Measurements from ENCODE around the gene AHSG. TPM values are rescaled to one million over a fixed set of nuclear protein-coding genes. Genes with fewer than 3 reads are reported as not detected.
A peak's percentile ranks its signal among the peaks of the same experiment; 100 is the strongest.
"Not testable (repeated sequence)": the region's sequence is repeated elsewhere in the genome, so short reads cannot be mapped to it uniquely, and the experiment has no call there.

AHSG gene, protein sequence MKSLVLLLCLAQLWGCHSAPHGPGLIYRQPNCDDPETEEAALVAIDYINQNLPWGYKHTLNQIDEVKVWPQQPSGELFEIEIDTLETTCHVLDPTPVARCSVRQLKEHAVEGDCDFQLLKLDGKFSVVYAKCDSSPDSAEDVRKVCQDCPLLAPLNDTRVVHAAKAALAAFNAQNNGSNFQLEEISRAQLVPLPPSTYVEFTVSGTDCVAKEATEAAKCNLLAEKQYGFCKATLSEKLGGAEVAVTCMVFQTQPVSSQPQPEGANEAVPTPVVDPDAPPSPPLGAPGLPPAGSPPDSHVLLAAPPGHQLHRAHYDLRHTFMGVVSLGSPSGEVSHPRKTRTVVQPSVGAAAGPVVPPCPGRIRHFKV
- total RNA-seq (2014; rRNA removed; shearing (Covaris generic)): not detected in 2 replicates

DNA sequence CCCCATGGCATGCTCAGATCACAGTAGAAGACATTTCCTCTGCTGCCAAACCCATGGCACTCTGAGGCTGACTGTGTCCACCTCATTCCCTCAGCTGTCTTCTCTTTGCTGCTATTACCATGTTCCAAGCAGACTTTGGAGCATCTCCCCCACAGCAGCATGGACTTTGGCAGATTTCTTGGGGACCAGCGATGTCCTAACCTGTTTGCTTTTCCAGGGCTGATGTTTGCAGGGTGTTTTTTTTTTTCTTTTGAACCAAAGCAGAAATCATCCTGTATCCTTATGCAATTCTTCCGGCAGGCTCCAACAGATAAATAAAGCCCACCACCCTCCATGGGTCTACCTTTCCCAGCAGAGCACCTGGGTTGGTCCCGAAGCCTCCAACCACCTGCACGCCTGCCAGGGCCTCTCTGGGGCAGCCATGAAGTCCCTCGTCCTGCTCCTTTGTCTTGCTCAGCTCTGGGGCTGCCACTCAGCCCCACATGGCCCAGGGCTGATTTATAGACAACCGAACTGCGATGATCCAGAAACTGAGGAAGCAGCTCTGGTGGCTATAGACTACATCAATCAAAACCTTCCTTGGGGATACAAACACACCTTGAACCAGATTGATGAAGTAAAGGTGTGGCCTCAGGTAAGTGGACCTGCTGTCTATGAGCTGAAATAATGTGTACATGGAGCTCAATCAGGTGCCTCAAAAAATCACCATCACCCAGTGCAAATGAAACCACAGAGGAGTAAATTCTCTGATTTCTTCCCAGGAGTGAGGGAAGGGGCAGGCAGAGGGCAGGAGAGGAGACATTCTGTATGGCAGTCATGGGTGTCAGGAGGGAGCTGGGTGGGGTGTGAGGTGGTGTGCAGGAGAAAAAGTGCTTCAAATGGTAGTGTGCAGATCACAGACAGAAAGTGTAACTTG lies at the start of gene AHSG:
Gene AHSG, plus strand, starts transcription at position 340 of the 916 bp plus-strand sequence. Its CDS starts 82 bp downstream, at position 422.
- DNase-seq: no peak
- no peak within 1 kb of the TSS for H3K4me3 ChIP-seq (ENCODE audit: insufficient read depth, low read depth, low read length)
- no peaks in the 10 kb centered on the region for H3K36me3 ChIP-seq (replicated peaks; ENCODE audit: control insufficient read depth, insufficient read depth, low read length)
- H3K27me3 ChIP-seq (ENCODE audit: control insufficient read depth, insufficient read depth, low read length): peaks cover 5% of the 10 kb centered on the region

DNA sequence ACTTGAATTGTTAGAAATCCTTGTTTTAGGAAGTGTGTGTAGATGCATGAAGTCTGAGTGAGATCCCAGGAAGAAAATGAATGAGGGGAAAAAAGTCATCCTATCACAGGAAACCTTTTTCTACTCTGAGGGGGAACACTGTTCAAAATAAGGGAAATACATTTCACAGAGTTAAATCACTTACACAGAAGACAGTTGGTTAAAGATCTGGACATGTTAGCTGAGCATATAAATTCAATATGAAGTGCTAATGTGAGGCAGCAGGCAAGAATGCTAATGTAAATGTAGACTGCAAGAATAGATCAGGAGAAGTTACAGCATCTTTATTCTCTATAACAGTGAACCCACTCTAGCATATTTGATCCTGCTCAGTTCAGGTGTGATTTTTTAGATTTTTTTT lies 48.3 kb upstream of the AHSG start:
- H3K27me3 ChIP-seq (ENCODE audit: control insufficient read depth, insufficient read depth, low read length): no peaks in the 10 kb centered on the region

DNA sequence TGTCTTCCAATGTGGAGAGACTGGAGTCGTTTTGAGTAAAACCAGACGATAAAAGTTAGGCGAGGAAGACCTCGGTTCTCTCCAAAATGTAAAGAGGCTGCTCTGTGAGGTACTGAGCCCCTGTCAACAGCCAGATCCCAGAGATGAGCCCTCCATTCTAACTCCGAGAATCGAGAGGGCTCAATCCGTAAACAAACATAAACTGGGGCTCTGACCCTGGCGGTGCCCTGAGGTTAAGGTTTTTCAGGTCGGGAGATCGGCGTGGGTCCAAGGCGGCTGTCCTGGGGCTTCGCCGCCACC lies 46.1 kb upstream of the AHSG start:
- Histone ChIP-seq H3K36me3 (replicated peaks; ENCODE audit: control insufficient read depth, insufficient read depth, low read length) (no peaks in the 10 kb centered on the region), H3K4me3 (ENCODE audit: insufficient read depth, low read depth, low read length) (peak overlapping the region; percentile 93), H3K27me3 (ENCODE audit: control insufficient read depth, insufficient read depth, low read length) (no peaks in the 10 kb centered on the region)
- DNase-seq: peak; percentile 54

More for the DNA sequence above, 48.3 kb upstream of the AHSG start:
- Histone ChIP-seq H3K36me3 (replicated peaks; ENCODE audit: control insufficient read depth, insufficient read depth, low read length) (no peaks in the 10 kb centered on the region), H3K4me3 (ENCODE audit: insufficient read depth, low read depth, low read length) (no peak overlapping the region)
- DNase-seq: no peak

DNA sequence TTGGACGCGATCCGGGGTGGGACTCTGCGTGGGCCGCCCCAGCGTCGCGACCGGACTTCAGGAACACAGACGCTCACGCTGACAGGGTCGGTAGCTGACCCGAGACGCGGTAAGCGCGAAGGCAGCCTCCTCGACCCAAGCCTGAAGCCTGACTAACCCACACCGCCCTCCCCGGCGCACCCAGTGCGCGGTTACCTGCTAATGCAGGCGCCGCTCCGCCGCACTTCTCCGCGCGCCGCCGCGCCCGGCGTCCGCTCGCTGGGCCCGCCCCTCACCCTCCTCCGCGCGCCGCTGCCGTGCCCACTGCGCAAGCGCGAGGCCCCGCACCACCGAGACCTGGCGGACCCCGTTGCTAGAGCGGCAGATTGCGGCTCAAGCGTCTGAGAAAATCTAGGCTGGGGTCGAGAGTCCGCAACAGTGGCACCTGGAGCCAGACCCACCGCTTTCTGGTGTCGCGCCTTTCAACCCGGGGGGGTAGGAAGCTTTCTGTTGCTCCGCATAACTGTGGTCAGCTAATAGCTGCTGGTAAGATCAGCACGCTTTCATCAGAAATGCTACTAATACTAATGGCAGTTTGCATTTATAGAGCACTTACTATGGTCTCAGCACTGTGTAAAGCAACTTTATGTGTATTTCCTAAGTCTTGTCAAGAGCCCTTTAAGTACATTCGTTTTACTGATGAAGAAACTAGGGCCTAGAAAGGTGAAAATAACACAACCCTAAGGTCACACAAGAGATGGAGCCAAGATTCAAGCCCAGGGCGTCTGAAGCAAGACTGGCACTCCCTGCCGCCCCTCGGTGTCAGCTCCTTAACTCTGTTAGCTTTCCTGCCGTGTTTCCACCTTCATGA lies 45.6 kb upstream of the AHSG start, which contains the start of gene TBCCD1:
Gene TBCCD1, minus strand, starts transcription at position 268 of the 850 bp plus-strand sequence. CDS start 3,010 bp downstream, outside the sequence.
- DNase-seq: peak; percentile 95
- H3K36me3 ChIP-seq (replicated peaks; ENCODE audit: control insufficient read depth, insufficient read depth, low read length): no peaks in the 10 kb centered on the region
- H3K27me3 ChIP-seq (ENCODE audit: control insufficient read depth, insufficient read depth, low read length): no peaks in the 10 kb centered on the region
- H3K4me3 ChIP-seq (ENCODE audit: insufficient read depth, low read depth, low read length): peak within 1 kb of the TSS; percentile 93

DNA sequence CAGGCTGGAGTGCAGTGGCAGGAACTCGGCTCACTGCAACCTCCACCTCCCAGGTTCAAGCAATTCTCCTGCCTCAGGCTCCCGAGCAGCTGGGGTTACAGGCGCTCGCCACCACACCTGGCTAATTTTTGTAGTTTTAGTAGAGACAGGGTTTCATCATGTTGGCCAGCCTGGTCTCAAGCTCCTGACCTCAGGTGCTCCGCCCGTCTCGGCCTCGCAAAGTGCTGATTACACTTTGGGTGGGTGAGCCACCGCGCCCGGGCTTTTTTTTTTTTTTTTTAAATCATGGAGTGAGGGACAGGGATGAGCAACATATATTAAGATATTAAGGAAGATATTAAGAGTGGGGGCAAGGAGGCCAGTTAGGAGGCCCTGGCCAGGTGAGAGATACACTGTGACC lies 43.5 kb upstream of the AHSG start:
- H3K4me3 ChIP-seq (ENCODE audit: insufficient read depth, low read depth, low read length); DNase-seq; H3K27me3 ChIP-seq (ENCODE audit: control insufficient read depth, insufficient read depth, low read length); H3K36me3 ChIP-seq (replicated peaks; ENCODE audit: control insufficient read depth, insufficient read depth, low read length): not testable (repeated sequence)

DNA sequence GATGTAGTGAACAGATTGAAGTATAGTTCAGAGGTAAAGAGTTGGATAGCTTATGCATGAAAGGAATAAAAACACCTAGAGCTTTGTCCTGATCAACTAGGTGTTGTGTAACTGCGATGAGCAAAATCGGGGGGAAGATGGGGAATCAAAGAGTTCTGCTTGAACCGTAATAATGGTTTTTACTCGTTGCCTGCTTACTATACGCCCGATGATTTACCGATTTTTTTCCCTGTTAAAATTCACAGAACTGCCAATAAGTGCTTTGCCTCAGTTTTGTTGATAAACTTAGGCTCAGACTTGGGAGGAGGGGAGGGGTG lies 43.1 kb upstream of the AHSG start:
- peak overlapping the region; percentile 66 for H3K4me3 ChIP-seq (ENCODE audit: insufficient read depth, low read depth, low read length)
- no peak for DNase-seq
- no peaks in the 10 kb centered on the region; the same call in 1 of the 2 replicates for H3K36me3 ChIP-seq (replicated peaks; ENCODE audit: control insufficient read depth, insufficient read depth, low read length)
- no peaks in the 10 kb centered on the region for H3K27me3 ChIP-seq (ENCODE audit: control insufficient read depth, insufficient read depth, low read length)

DNA sequence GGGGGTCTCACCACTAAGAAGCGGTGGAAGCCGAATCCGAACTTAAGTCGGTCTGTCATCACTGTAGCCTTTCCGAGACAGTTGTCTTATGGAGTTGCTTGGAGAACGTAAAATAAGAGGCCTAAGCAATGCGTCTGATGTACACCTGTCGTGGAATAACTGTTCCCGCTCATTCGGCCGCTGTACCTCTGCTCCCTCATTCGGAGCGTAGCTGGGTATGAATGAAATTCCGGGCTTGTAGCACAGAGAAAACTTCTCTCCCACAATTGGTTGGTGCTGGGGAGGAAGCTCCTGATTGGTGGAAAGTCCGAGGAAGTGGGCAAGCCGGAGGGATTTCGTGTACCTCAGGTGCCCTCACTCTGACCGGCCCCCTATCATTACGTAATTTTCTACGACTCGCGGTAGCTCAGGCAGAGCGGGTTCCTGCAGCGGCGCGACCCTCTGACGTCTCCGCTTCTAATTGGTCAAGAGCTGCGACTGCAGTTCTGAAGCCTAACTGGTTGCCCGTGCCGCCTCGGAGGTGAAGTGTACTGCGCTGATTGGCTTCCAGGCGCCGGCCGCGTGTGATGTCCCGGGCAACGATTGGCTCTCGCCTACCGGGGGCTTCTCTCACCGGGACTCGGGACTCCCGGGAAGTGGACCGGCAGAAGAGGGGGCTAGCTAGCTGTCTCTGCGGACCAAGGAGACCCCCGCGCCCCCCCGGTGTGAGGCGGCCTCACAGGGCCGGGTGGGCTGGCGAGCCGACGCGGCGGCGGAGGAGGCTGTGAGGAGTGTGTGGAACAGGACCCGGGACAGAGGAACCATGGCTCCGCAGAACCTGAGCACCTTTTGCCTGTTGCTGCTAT lies 42.5 kb upstream of the AHSG start, which contains the start of gene DNAJB11:
Gene DNAJB11, plus strand, starts transcription at position 625 of the 845 bp plus-strand sequence. Its CDS starts 178 bp downstream, at position 803.
- peak; percentile 96 for DNase-seq
- Histone ChIP-seq H3K27me3 (ENCODE audit: control insufficient read depth, insufficient read depth, low read length) (no peaks in the 10 kb centered on the region), H3K4me3 (ENCODE audit: insufficient read depth, low read depth, low read length) (peak within 1 kb of the TSS; percentile 90), H3K36me3 (replicated peaks; ENCODE audit: control insufficient read depth, insufficient read depth, low read length) (peaks cover under 1% of the 10 kb centered on the region)

DNA sequence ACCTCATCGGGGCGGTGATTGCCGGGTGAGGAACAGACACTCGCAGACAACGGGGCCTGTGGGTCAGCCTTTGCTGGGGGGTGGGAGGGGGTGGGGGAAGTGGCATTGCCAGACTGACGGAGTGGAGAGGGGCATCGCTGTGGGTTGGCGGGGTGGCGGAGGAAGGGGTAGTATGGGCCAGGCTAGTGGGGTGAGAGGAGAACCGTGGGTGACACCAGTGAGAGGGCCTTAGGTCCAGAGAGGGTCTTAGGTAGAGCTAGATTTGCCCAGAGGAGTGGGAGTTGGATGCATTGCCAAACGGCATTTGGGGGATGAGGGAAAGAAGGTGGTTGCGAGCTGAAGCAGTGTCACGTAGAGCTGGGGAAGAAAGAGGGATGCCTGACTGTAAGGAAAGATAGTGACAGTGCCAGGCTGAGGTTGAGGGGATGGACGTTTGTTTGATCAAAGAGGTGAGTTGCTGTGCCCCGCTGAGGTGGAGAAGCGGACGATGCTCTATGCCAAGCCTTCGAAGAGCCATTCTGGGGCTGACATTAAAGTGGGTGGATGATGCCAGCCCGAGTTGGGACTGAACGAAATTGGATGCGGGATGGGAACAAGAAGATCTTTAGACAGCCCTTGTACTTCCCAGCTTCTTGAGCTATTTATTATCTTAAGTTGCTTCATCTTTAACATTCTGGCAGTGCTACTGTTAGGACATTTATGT lies 41.8 kb upstream of the AHSG start:
- Histone ChIP-seq H3K4me3 (ENCODE audit: insufficient read depth, low read depth, low read length) (peak overlapping the region; percentile 90), H3K36me3 (replicated peaks; ENCODE audit: control insufficient read depth, insufficient read depth, low read length) (peaks cover 4% of the 10 kb centered on the region), H3K27me3 (ENCODE audit: control insufficient read depth, insufficient read depth, low read length) (no peaks in the 10 kb centered on the region)
- DNase-seq: no peak

DNA sequence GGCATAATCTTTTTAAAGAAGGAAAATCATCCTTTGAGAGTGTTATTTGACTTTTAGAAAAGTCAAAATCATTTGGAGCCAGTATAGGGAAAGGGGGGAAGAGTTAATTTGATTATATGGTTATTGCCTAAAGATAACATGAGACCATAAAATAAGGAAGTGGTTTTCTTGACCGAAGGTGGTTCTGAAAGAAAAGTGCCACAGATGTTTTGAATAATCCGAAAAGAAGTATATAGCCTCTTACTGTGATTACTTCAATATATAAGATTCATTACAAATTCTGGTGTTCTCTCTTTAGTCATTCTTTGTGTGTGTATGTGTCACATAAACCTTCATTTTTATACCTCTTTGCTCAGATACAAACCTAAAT lies 41.2 kb upstream of the AHSG start:
- DNase-seq: no peak
- no peaks in the 10 kb centered on the region for H3K27me3 ChIP-seq (ENCODE audit: control insufficient read depth, insufficient read depth, low read length)
- no peak overlapping the region for H3K4me3 ChIP-seq (ENCODE audit: insufficient read depth, low read depth, low read length)
- H3K36me3 ChIP-seq (replicated peaks; ENCODE audit: control insufficient read depth, insufficient read depth, low read length): peaks cover 6% of the 10 kb centered on the region

DNA sequence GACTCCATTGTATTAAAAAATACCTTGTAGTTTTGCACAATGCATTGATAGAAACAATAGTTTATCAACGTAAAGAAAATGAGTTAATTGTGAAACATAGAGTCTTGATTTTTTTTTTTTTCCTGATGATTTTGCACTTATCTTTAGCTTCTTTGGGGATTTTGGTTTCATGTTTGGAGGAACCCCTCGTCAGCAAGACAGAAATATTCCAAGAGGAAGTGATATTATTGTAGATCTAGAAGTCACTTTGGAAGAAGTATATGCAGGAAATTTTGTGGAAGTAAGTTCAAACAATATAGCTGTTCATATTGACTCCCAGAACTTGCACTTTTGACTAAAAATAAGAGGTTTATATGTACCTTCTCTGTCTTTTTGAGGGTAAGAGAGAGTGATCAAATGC lies 35.3 kb upstream of the AHSG start:
- Histone ChIP-seq H3K36me3 (replicated peaks; ENCODE audit: control insufficient read depth, insufficient read depth, low read length) (peaks cover 15% of the 10 kb centered on the region), H3K4me3 (ENCODE audit: insufficient read depth, low read depth, low read length) (no peak overlapping the region), H3K27me3 (ENCODE audit: control insufficient read depth, insufficient read depth, low read length) (no peaks in the 10 kb centered on the region)
- DNase-seq: no peak

DNA sequence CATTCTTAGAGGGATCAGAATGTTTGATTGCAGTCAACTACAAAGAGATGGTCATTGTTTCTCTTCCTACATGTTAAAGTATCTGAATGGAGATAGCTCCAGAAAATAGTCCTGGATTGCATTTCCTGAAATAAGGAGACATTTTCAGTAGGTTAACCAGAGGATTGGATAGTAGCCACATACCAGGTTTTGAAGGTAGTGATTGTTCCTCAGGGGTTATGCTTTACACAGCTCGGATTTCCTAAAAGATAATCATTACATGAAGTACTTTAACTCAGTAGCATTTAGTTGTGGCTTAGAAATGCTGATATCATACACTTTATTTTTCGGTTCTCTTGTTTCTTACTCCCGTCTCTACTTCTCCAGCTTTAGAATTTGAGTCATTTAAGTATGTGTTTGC lies 32.1 kb upstream of the AHSG start:
- no peak overlapping the region for H3K4me3 ChIP-seq (ENCODE audit: insufficient read depth, low read depth, low read length)
- H3K36me3 ChIP-seq (replicated peaks; ENCODE audit: control insufficient read depth, insufficient read depth, low read length): peaks cover 19% of the 10 kb centered on the region
- DNase-seq: no peak

DNA sequence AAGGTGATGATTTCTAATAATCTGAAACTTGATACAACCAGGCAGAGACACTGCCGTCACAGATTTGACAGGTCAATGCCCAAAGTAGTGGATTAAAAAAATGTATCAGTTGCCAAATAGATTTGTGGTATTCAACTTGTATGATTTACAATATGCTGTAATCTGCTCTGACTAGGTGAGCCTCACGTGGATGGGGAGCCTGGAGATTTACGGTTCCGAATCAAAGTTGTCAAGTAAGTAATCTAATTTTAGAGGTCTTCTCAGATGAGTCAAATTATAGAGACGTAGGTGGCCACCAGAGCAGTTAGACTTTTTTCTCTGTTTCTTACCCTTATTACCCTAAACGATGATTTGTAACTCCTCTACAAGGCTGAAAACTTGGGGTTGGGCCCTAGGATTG lies 30.3 kb upstream of the AHSG start:
- no peak overlapping the region for H3K4me3 ChIP-seq (ENCODE audit: insufficient read depth, low read depth, low read length)
- H3K27me3 ChIP-seq (ENCODE audit: control insufficient read depth, insufficient read depth, low read length): no peaks in the 10 kb centered on the region
- peaks cover 15% of the 10 kb centered on the region for H3K36me3 ChIP-seq (replicated peaks; ENCODE audit: control insufficient read depth, insufficient read depth, low read length)
- no peak for DNase-seq

More for the DNA sequence above, 32.1 kb upstream of the AHSG start:
- no peaks in the 10 kb centered on the region for H3K27me3 ChIP-seq (ENCODE audit: control insufficient read depth, insufficient read depth, low read length)

DNA sequence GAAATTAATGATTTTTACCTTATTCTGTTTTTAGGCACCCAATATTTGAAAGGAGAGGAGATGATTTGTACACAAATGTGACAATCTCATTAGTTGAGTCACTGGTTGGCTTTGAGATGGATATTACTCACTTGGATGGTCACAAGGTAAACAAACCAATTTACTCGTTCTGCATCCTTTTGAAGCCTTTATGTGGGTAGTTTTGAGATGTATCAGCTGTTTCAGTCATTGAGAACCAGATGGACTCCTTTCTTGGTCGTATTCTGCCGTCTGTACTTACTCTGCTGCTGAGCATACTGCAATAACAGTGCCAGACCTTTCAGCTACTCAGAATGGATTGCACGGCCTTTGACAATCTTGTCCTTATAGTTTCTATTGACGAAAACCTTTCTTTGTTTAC lies 29.0 kb upstream of the AHSG start:
- Histone ChIP-seq H3K4me3 (ENCODE audit: insufficient read depth, low read depth, low read length) (no peak overlapping the region), H3K36me3 (replicated peaks; ENCODE audit: control insufficient read depth, insufficient read depth, low read length) (peaks cover 13% of the 10 kb centered on the region), H3K27me3 (ENCODE audit: control insufficient read depth, insufficient read depth, low read length) (no peaks in the 10 kb centered on the region)
- DNase-seq: no peak
